ENCODE data around the gene OR9A2.

Gene OR9A2, protein sequence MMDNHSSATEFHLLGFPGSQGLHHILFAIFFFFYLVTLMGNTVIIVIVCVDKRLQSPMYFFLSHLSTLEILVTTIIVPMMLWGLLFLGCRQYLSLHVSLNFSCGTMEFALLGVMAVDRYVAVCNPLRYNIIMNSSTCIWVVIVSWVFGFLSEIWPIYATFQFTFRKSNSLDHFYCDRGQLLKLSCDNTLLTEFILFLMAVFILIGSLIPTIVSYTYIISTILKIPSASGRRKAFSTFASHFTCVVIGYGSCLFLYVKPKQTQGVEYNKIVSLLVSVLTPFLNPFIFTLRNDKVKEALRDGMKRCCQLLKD

DNA sequence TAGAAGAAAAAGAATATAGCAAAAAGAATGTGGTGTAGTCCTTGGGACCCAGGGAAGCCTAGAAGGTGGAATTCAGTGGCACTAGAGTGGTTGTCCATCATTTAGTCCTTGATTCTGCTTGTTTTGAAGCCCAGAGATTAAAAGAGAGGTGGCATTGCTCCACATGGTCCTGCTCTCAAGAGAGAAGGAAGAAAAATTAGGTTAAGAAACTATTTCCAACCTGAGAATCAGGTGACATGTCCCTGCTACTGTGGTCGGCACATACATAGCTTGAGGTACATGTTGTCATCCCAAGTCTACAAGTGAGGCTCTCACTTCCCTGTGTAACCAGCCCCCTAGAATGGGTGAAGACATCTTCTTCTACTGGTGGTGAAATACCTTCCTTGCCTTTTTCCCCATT is at the start of gene OR9A2:
Gene OR9A2, minus strand, starts transcription at position 101 of the 400 bp plus-strand sequence. Its CDS starts 0 bp downstream, at position 101.
- no peak within 1 kb of the TSS for H3K4me3 ChIP-seq (ENCODE audit: low read depth, low read length)
- TF ChIP-seq, protein P1, sequence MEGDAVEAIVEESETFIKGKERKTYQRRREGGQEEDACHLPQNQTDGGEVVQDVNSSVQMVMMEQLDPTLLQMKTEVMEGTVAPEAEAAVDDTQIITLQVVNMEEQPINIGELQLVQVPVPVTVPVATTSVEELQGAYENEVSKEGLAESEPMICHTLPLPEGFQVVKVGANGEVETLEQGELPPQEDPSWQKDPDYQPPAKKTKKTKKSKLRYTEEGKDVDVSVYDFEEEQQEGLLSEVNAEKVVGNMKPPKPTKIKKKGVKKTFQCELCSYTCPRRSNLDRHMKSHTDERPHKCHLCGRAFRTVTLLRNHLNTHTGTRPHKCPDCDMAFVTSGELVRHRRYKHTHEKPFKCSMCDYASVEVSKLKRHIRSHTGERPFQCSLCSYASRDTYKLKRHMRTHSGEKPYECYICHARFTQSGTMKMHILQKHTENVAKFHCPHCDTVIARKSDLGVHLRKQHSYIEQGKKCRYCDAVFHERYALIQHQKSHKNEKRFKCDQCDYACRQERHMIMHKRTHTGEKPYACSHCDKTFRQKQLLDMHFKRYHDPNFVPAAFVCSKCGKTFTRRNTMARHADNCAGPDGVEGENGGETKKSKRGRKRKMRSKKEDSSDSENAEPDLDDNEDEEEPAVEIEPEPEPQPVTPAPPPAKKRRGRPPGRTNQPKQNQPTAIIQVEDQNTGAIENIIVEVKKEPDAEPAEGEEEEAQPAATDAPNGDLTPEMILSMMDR (IDR thresholded peaks at IDR 0.05; ENCODE audit: borderline replicate concordance, insufficient read depth, low read depth, low read length), result no peak

DNA sequence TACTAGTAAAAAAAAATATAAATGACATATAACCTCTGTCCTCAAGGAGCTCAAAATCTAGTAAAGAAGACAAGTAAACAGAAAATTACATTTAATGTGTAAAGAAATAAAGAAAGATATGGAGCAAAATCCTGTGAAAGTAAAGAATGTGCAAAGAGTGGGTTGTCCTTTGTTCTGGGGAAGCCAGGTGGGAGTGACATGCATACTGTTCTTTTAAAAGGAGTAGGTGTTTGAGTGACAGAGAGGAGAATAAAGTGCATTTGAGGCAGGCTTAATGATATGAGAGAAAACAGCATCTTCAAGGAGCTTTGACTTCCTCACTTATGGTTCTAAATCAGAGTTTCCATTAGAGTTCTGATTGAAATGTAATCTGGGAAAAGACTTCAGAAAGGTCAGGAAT is 47.2 kb upstream of the OR9A2 start:
- H3K4me3 ChIP-seq (ENCODE audit: low read depth, low read length), result no peak overlapping the region
- TF ChIP-seq, protein P1 (IDR thresholded peaks at IDR 0.05; ENCODE audit: borderline replicate concordance, insufficient read depth, low read depth, low read length), result no peak

DNA sequence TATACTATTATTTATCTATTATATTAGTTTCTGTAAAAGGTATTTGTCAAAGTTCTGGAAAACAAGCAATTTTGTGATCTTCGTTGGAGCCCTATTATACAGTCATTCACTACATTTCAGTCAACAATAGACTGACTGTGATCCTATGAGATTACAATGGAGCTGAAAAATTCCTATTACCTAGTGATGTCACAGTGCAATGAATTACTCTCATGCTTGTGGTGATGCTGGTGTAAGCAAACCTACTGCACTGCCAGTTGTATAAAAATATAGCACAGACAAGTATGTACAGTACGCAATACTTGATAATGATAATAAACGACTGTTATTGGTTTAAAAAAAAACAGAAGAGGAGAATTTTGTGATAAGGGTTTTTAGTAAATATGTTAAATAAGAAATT is 46.6 kb upstream of the OR9A2 start:
- TF ChIP-seq, protein P1 (IDR thresholded peaks at IDR 0.05; ENCODE audit: borderline replicate concordance, insufficient read depth, low read depth, low read length), result no peak
- H3K4me3 ChIP-seq (ENCODE audit: low read depth, low read length), result no peak overlapping the region

DNA sequence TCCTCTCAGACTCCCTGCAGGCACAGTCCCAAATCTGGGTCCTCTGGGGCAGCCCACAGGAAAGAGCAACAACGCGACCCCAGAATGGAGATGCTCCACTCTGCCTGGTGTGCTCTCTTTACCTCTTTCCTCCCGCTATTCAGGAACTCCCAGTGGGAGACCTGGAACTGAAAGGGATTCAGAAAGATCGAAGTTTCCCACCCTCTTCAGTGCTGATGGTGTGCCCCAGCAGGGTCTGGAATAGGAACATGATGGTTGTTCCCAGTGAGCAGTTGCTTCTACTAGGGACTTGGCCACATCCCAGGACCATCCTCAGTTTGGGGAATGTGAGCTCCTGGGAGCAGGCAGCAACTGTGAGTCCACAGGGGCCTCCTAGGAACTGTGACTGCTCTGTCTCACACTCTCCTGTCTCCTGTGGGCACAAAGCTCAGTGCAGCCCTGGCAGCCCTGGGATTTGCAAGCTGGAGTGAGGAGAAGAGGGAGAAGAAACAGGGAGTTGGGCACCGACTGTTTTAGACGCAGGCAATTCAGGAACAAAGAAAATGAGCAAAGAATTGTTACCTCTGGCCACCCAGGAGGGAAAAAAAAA is 43.1 kb upstream of the OR9A2 start:
- H3K4me3 ChIP-seq (ENCODE audit: low read depth, low read length), result no peak overlapping the region
- TF ChIP-seq, protein P1 (IDR thresholded peaks at IDR 0.05; ENCODE audit: borderline replicate concordance, insufficient read depth, low read depth, low read length), result no peak

DNA sequence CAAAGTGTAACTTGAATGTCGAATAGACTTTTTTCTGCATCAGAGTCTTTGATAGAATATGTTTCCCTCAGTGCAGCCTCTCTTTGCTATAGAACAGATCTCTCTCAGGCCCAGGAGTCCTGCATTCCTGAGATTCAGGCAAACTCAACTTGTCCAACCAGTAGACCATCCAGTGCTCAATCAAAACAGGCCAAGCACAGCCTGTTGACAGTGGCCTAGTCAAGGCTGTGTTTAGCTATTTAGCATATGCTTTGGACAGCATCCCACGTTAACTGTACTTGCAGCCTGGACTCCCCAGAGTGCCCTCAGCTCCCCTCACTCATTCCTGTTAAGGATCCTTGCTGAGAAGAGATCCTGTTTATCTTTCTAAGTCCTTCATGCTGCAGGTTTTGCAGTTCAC is 41.5 kb upstream of the OR9A2 start:
- H3K4me3 ChIP-seq (ENCODE audit: low read depth, low read length), result no peak overlapping the region
- TF ChIP-seq, protein P1 (IDR thresholded peaks at IDR 0.05; ENCODE audit: borderline replicate concordance, insufficient read depth, low read depth, low read length), result no peak

DNA sequence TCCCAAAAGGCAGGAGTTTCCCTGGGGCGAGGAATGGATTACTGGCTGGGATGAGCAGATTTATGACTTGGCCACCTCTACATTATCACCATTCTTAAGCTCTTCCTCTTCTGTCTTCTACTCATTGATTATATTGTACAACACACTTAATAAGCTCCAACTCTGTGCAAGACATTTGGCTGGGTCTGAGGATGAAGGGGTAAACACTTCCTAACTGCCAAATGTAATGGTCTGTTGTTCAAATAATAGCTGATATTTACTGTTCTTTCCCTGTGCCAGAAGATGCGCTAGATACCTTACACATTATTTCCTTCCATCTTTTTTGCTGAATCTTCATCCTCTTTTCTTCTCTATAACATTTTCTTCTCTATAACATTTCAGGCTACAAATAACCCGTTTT is 36.8 kb upstream of the OR9A2 start:
- TF ChIP-seq, protein P1 (IDR thresholded peaks at IDR 0.05; ENCODE audit: borderline replicate concordance, insufficient read depth, low read depth, low read length), result no peak
- H3K4me3 ChIP-seq (ENCODE audit: low read depth, low read length), result no peak overlapping the region

DNA sequence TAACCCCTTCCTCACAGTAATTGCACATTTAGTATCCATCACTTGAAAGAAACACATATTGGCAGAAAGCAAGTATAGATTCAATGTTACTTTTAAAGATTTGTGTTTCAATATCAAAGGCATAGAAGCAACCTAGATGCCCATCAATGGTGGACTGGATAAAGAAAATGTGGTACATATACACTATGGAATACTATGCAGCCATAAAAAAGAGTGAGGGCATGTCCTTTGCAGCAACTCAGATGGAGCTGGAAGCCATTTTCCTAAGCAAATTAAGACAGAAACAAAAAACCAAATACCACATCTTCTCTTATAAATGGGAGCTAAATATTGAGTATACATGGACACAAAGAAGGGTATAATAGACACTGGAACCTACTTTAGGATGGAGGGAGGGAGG is 28.8 kb upstream of the OR9A2 start:
- H3K4me3 ChIP-seq (ENCODE audit: low read depth, low read length), result no peak overlapping the region
- TF ChIP-seq, protein P1 (IDR thresholded peaks at IDR 0.05; ENCODE audit: borderline replicate concordance, insufficient read depth, low read depth, low read length), result no peak

Measured in GM12875 (cell line).